Astrocyte (in vitro differentiated cells and primary cell): ENCODE measurements around the gene INHBB.

Experiments used
- EZH2 ChIP-seq: IDR thresholded peaks from 2 replicates; pipeline ENCODE4 v1.6.1; 2012; ENCODE audit warnings: mild to moderate bottlenecking, low read length, inconsistent platforms; ENCODE audit not compliant: insufficient read depth
- TF ChIP-seq, protein P1 (sequence below): IDR thresholded peaks from 2 replicates; pipeline ENCODE4 v1.5.1; 2011; ENCODE audit warnings: low read depth, mild to moderate bottlenecking, inconsistent platforms, low read length, moderate library complexity; ENCODE audit not compliant: insufficient read depth

GRCh38 chr2:120375251-120376020, 29.5 kb downstream of the INHBB start:
- TF ChIP-seq, protein P1, sequence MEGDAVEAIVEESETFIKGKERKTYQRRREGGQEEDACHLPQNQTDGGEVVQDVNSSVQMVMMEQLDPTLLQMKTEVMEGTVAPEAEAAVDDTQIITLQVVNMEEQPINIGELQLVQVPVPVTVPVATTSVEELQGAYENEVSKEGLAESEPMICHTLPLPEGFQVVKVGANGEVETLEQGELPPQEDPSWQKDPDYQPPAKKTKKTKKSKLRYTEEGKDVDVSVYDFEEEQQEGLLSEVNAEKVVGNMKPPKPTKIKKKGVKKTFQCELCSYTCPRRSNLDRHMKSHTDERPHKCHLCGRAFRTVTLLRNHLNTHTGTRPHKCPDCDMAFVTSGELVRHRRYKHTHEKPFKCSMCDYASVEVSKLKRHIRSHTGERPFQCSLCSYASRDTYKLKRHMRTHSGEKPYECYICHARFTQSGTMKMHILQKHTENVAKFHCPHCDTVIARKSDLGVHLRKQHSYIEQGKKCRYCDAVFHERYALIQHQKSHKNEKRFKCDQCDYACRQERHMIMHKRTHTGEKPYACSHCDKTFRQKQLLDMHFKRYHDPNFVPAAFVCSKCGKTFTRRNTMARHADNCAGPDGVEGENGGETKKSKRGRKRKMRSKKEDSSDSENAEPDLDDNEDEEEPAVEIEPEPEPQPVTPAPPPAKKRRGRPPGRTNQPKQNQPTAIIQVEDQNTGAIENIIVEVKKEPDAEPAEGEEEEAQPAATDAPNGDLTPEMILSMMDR: no peak
- no peak for TF ChIP-seq EZH2
